ENCODE results near the gene SELENOS. TPM values are rescaled to one million over a fixed set of nuclear protein-coding genes. Genes with fewer than 3 reads are reported as not detected.

The SELENOS gene
- total and polyA plus RNA-seq, 2 donors (not counting 3 experiments of a cell fraction or from before 2014, with no cell fraction given), result 70.4 to 101 TPM

DNA sequence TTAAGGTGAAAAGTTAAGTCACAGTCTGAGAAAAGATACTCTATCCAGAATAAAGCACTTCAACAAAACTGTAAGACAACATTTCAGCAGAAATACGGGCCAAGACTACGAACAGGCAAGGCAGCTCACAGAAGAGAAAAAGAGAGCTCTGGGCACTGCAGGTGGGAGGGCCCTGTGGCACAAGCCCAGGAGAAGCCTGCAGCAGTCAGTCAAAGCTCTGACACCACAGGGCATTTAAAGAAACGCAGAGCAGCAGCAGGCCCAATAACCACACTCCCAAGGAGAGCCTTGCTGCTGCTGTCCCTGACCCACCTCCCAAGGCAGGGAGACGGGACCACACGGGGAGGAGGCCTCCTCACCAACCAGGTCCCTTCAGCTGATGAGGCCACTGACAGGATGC is 44.6 kb downstream of the SELENOS start:
- intact Hi-C loops (cut with micrococcal nuclease) (no loop called here), dilution Hi-C loops (cut with MboI; ENCODE audit: extremely low pct_ligation_motif_present, low sequenced_read_pairs) (no loop called here)
- ChIA-PET CTCF (interaction anchor here (1.2 kb wide), 1 partner anchor 16 kb away, joined by 3 read pairs; no protein-coding TSS in a partner anchor), POLR2A (no interaction called here)
- BruUV-seq (replicated peaks), result no TSS peak
- no peak overlapping the region for H2AFZ ChIP-seq (ENCODE audit: low read depth, low read length)
- no peak overlapping the region for H3K27ac ChIP-seq (ENCODE audit: insufficient read depth, low read depth, low read length)
- peaks cover 5 to 9% of the 10 kb centered on the region in 2 experiments for H3K36me3 ChIP-seq (ENCODE audit: control insufficient read depth in 2 of 2, extremely low read depth in 1 of 2, insufficient read depth in 2 of 2, low read length in 2 of 2)
- DNase-seq (ENCODE audit: low read depth, low spot score) (no peak), FAIRE-seq (no peak)
- no peak overlapping the region for H3K4me2 ChIP-seq (ENCODE audit: insufficient read depth, low read length)
- H3K79me2 ChIP-seq (ENCODE audit: control insufficient read depth, insufficient read depth, low read length), result peaks cover 93% of the 10 kb centered on the region
- no peaks in the 10 kb centered on the region for H3K9me1 ChIP-seq (replicated peaks; ENCODE audit: control insufficient read depth, extremely low read depth, insufficient read depth, low read length)
- H4K20me1 ChIP-seq (replicated peaks; ENCODE audit: control insufficient read depth, extremely low read depth, insufficient read depth, low read length), result peaks cover 19% of the 10 kb centered on the region
- H3K4me3 ChIP-seq (replicated peaks in 1 of 3; ENCODE audit: insufficient read depth in 1 of 3, low read depth in 1 of 3, low read length in 3 of 3), result no peak overlapping the region
- H3K4me1 ChIP-seq (ENCODE audit: control insufficient read depth, extremely low read depth, insufficient read depth, low read length), result no peaks in the 10 kb centered on the region
- no peak overlapping the region for H3K9ac ChIP-seq (replicated peaks; ENCODE audit: extremely low read depth, insufficient read depth, low read length)
- no peaks in the 10 kb centered on the region for H3K27me3 ChIP-seq (ENCODE audit: control insufficient read depth in 2 of 2, insufficient read depth in 2 of 2, low read length in 2 of 2)
- TF ChIP-seq POLR2A (IDR thresholded peaks at IDR 0.05; ENCODE audit: low read depth, low read length) (no peak), POLR2AphosphoS5 (IDR thresholded peaks at IDR 0.05; ENCODE audit: insufficient read depth, low read depth, low read length) (no peak), GATA2 (IDR thresholded peaks at IDR 0.05; ENCODE audit: insufficient read depth, insufficient read length, low read depth, low read length) (no peak), JUN (IDR thresholded peaks at IDR 0.05; ENCODE audit: borderline replicate concordance, insufficient read depth, insufficient read length, low read depth) (no peak), MYC (IDR thresholded peaks at IDR 0.05; ENCODE audit: low read depth, low read length) (no peak), EZH2 (IDR thresholded peaks at IDR 0.05; ENCODE audit: borderline replicate concordance, low read depth, low read length, severe bottlenecking) (no peak), FOS (IDR thresholded peaks at IDR 0.05; ENCODE audit: borderline replicate concordance, insufficient read depth, low read length) (no peak)
- TF ChIP-seq, protein P1, sequence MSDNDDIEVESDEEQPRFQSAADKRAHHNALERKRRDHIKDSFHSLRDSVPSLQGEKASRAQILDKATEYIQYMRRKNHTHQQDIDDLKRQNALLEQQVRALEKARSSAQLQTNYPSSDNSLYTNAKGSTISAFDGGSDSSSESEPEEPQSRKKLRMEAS (IDR thresholded peaks at IDR 0.05; ENCODE audit: insufficient read depth, insufficient read length), result no peak
- TF ChIP-seq, protein P2, sequence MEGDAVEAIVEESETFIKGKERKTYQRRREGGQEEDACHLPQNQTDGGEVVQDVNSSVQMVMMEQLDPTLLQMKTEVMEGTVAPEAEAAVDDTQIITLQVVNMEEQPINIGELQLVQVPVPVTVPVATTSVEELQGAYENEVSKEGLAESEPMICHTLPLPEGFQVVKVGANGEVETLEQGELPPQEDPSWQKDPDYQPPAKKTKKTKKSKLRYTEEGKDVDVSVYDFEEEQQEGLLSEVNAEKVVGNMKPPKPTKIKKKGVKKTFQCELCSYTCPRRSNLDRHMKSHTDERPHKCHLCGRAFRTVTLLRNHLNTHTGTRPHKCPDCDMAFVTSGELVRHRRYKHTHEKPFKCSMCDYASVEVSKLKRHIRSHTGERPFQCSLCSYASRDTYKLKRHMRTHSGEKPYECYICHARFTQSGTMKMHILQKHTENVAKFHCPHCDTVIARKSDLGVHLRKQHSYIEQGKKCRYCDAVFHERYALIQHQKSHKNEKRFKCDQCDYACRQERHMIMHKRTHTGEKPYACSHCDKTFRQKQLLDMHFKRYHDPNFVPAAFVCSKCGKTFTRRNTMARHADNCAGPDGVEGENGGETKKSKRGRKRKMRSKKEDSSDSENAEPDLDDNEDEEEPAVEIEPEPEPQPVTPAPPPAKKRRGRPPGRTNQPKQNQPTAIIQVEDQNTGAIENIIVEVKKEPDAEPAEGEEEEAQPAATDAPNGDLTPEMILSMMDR (IDR thresholded peaks at IDR 0.05; ENCODE audit: extremely low read depth in 1 of 2, insufficient read depth in 1 of 2, low read depth in 1 of 2, low read length in 2 of 2), result no peak
- no peaks in the 10 kb centered on the region for H3K9me3 ChIP-seq (replicated peaks; ENCODE audit: control insufficient read depth, insufficient read depth, low read length)
